Astrocyte (in vitro differentiated cells and primary cell): ENCODE measurements around the gene CDCP1. TPM values are rescaled to one million over a fixed set of nuclear protein-coding genes. Genes with fewer than 3 reads are reported as not detected.

ENCODE experiments used
- DNase-seq: peaks from one replicate; pipeline ENCODE4 v3.0.0-alpha.2; 2010; ENCODE audit warnings: low read depth
- FAIRE-seq: peaks from 2 replicates; lab custom pipeline; 2011; peaks lifted over from hg19 to GRCh38; lab: Jason Lieb, UNC
- H2AFZ ChIP-seq: 2 replicates; pipeline ENCODE4 v1.6.0; 2012; ENCODE audit warnings: low read depth, low read length, inconsistent platforms
- H3K27ac ChIP-seq: 2 replicates; pipeline ENCODE4 v1.5.1; 2011; ENCODE audit warnings: low read depth, low read length, inconsistent platforms
- H3K27me3 ChIP-seq: 2 replicates; pipeline ENCODE4 v1.6.0; 2011; ENCODE audit warnings: low read length, inconsistent platforms; ENCODE audit not compliant: insufficient read depth
- H3K36me3 ChIP-seq: 2 replicates; pipeline ENCODE4 v1.5.1; 2011; ENCODE audit warnings: low read length, inconsistent platforms; ENCODE audit not compliant: insufficient read depth
- H3K4me1 ChIP-seq: 2 replicates; pipeline ENCODE4 v1.5.1; 2011; ENCODE audit warnings: low read length, inconsistent platforms; ENCODE audit not compliant: insufficient read depth
- H3K4me2 ChIP-seq: 2 replicates; pipeline ENCODE4 v1.6.0; 2012; ENCODE audit warnings: low read length, inconsistent platforms
- H3K4me3 ChIP-seq: 2 replicates; pipeline ENCODE4 v1.5.1; 2011; ENCODE audit warnings: low read depth, mild to moderate bottlenecking, low read length, inconsistent platforms; ENCODE audit not compliant: insufficient read depth
- H3K79me2 ChIP-seq: 2 replicates; pipeline ENCODE4 v1.6.0; 2012; ENCODE audit warnings: mild to moderate bottlenecking, low read length, inconsistent platforms; ENCODE audit not compliant: insufficient read depth
- H3K9ac ChIP-seq: 2 replicates; pipeline ENCODE4 v1.6.0; 2012; ENCODE audit warnings: mild to moderate bottlenecking, low read length, inconsistent platforms
- H3K9me3 ChIP-seq: 2 replicates; pipeline ENCODE4 v1.5.1; 2012; ENCODE audit warnings: low read depth, mild to moderate bottlenecking, low read length, inconsistent platforms; ENCODE audit not compliant: insufficient read depth
- H4K20me1 ChIP-seq: 2 replicates; pipeline ENCODE4 v1.6.0; 2012; ENCODE audit warnings: low read length, inconsistent platforms; ENCODE audit not compliant: insufficient read depth
- H3K27ac Mint-ChIP-seq: one replicate; pipeline ENCODE4 v1.8.0; 2021; ENCODE audit warnings: mild to moderate bottlenecking, mixed read lengths; ENCODE audit not compliant: unreplicated experiment
- H3K27me3 Mint-ChIP-seq: one replicate; pipeline ENCODE4 v1.8.0; 2021; ENCODE audit warnings: low read depth, mixed read lengths; ENCODE audit not compliant: unreplicated experiment
- H3K36me3 Mint-ChIP-seq: one replicate; pipeline ENCODE4 v1.8.0; 2021; ENCODE audit warnings: low read depth, mixed read lengths; ENCODE audit not compliant: unreplicated experiment
- H3K4me1 Mint-ChIP-seq: one replicate; pipeline ENCODE4 v1.8.0; 2021; ENCODE audit warnings: low read depth, mixed read lengths; ENCODE audit not compliant: unreplicated experiment
- H3K4me3 Mint-ChIP-seq: one replicate; pipeline ENCODE4 v1.8.0; 2021; ENCODE audit warnings: mild to moderate bottlenecking, moderate library complexity, mixed read lengths; ENCODE audit not compliant: unreplicated experiment
- H3K9me3 Mint-ChIP-seq: one replicate; pipeline ENCODE4 v1.8.0; 2021; ENCODE audit warnings: mild to moderate bottlenecking, mixed read lengths; ENCODE audit not compliant: unreplicated experiment
- EZH2 ChIP-seq: IDR thresholded peaks from 2 replicates; pipeline ENCODE4 v1.6.1; 2012; ENCODE audit warnings: mild to moderate bottlenecking, low read length, inconsistent platforms; ENCODE audit not compliant: insufficient read depth
- total RNA-seq: library from RNA; stranded (reverse); gene quantifications from 2 replicates; pipeline ENCODE4 v1.2.1, GENCODE V29; 2021
- TF ChIP-seq, protein P1 (sequence below): IDR thresholded peaks from 2 replicates; pipeline ENCODE4 v1.5.1; 2011; ENCODE audit warnings: low read depth, mild to moderate bottlenecking, inconsistent platforms, low read length, moderate library complexity; ENCODE audit not compliant: insufficient read depth

CDCP1 gene
- total RNA-seq, 1 donor from 2014 or later = 6.8 TPM

DNA sequence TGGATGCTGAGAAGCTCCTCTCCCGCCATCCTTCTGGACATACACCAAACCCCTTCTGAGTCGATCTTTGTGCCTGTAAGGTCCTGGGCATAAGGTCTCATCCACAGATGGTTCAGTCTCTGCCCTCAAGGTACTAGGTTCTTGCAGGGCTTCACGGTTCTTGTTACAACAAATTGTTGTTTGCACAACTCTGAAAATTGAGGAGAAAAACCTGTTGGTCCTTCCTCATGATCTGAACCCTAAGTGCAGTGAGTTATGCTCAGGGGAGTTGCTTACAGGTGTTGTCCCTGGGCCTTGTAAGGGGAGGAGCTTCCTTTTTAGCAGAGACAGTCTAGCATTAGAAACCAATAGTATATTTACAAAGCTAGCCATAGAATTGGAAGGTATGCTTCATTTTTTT, 15.7 kb downstream of the CDCP1 start:
- H3K4me2 ChIP-seq = no peak overlapping the region
- no peaks in the 10 kb centered on the region for H4K20me1 ChIP-seq
- H3K9me3 Mint-ChIP-seq = peaks cover 3% of the 10 kb centered on the region

GRCh38 chr3:45128950-45129349, 17.2 kb downstream of the CDCP1 start:
- Histone ChIP-seq H3K27ac (no peak overlapping the region), H3K27me3 (no peaks in the 10 kb centered on the region), H3K36me3 (no peaks in the 10 kb centered on the region), H3K9ac (no peak overlapping the region), H3K79me2 (no peaks in the 10 kb centered on the region), H3K9me3 (no peaks in the 10 kb centered on the region), H4K20me1 (no peaks in the 10 kb centered on the region), H3K4me1 (peaks cover 22% of the 10 kb centered on the region), H3K4me3 (no peak overlapping the region), H3K4me2 (no peak overlapping the region), H2AFZ (no peak overlapping the region)
- DNase-seq = no peak
- peaks cover 11% of the 10 kb centered on the region for H3K4me1 Mint-ChIP-seq
- no peak for FAIRE-seq
- peaks cover 5% of the 10 kb centered on the region for H3K27me3 Mint-ChIP-seq
- H3K36me3 Mint-ChIP-seq = no peaks in the 10 kb centered on the region
- no peak overlapping the region for H3K4me3 Mint-ChIP-seq
- peaks cover 2% of the 10 kb centered on the region for H3K9me3 Mint-ChIP-seq
- TF ChIP-seq, protein P1, sequence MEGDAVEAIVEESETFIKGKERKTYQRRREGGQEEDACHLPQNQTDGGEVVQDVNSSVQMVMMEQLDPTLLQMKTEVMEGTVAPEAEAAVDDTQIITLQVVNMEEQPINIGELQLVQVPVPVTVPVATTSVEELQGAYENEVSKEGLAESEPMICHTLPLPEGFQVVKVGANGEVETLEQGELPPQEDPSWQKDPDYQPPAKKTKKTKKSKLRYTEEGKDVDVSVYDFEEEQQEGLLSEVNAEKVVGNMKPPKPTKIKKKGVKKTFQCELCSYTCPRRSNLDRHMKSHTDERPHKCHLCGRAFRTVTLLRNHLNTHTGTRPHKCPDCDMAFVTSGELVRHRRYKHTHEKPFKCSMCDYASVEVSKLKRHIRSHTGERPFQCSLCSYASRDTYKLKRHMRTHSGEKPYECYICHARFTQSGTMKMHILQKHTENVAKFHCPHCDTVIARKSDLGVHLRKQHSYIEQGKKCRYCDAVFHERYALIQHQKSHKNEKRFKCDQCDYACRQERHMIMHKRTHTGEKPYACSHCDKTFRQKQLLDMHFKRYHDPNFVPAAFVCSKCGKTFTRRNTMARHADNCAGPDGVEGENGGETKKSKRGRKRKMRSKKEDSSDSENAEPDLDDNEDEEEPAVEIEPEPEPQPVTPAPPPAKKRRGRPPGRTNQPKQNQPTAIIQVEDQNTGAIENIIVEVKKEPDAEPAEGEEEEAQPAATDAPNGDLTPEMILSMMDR = no peak
- no peak for TF ChIP-seq EZH2
- H3K27ac Mint-ChIP-seq = no peak overlapping the region

More for the DNA sequence above, 15.7 kb downstream of the CDCP1 start:
- H3K27ac ChIP-seq = no peak overlapping the region
- H3K27me3 ChIP-seq = no peaks in the 10 kb centered on the region
- Mint-ChIP-seq H3K4me1 (peaks cover 14% of the 10 kb centered on the region), H3K4me3 (no peak overlapping the region), H3K36me3 (no peaks in the 10 kb centered on the region), H3K27me3 (peaks cover 5% of the 10 kb centered on the region), H3K27ac (no peak overlapping the region)
- TF ChIP-seq, protein P1 = no peak
- no peak for TF ChIP-seq EZH2
- no peaks in the 10 kb centered on the region for H3K79me2 ChIP-seq
- H3K4me3 ChIP-seq = no peak overlapping the region
- H3K4me1 ChIP-seq = peaks cover 18% of the 10 kb centered on the region
- DNase-seq (no peak), FAIRE-seq (no peak)
- peaks cover 2% of the 10 kb centered on the region for H3K9me3 ChIP-seq
- no peak overlapping the region for H2AFZ ChIP-seq
- H3K36me3 ChIP-seq = no peaks in the 10 kb centered on the region
- H3K9ac ChIP-seq = no peak overlapping the region

GRCh38 chr3:45127130-45127822, 18.9 kb downstream of the CDCP1 start:
- no peaks in the 10 kb centered on the region for H4K20me1 ChIP-seq
- no peaks in the 10 kb centered on the region for H3K79me2 ChIP-seq
- H3K4me3 Mint-ChIP-seq = no peak overlapping the region
- no peak overlapping the region for H3K4me2 ChIP-seq
- peaks cover 5% of the 10 kb centered on the region for H3K27me3 Mint-ChIP-seq
- no peaks in the 10 kb centered on the region for H3K36me3 Mint-ChIP-seq
- DNase-seq (no peak), FAIRE-seq (no peak)
- H3K27me3 ChIP-seq = no peaks in the 10 kb centered on the region
- TF ChIP-seq EZH2 = no peak
- TF ChIP-seq, protein P1 = no peak
- peaks cover 29% of the 10 kb centered on the region for H3K4me1 ChIP-seq
- no peaks in the 10 kb centered on the region for H3K9me3 ChIP-seq
- no peak overlapping the region for H2AFZ ChIP-seq
- H3K36me3 ChIP-seq = no peaks in the 10 kb centered on the region
- H3K9ac ChIP-seq = no peak overlapping the region
- H3K27ac ChIP-seq = no peak overlapping the region
- no peaks in the 10 kb centered on the region for H3K9me3 Mint-ChIP-seq
- H3K4me1 Mint-ChIP-seq = peaks cover 18% of the 10 kb centered on the region
- peak overlapping the region; percentile 64 for H3K27ac Mint-ChIP-seq
- H3K4me3 ChIP-seq = no peak overlapping the region
